Measurements from ENCODE around the gene SDK1.
A peak's percentile ranks its signal among the peaks of the same experiment; 100 is the strongest.

Gene SDK1

GRCh38 chr7:3438352-3438751, 137.3 kb downstream of the SDK1 start:
- Histone ChIP-seq H3K79me1 (ENCODE audit: low read depth, low read length) (no peaks in the 10 kb centered on the region), H2BK5ac (ENCODE audit: low read length) (no peak overlapping the region), H3K27ac (replicated peaks; ENCODE audit: low read length) (no peak overlapping the region), H3K9me3 (replicated peaks in 1 of 2; ENCODE audit: control insufficient read depth in 2 of 2, insufficient read depth in 1 of 2, low read depth in 1 of 2, low read length in 2 of 2) (no peaks in the 10 kb centered on the region), H3K14ac (ENCODE audit: low read length) (no peak overlapping the region), H3K4ac (ENCODE audit: low read length) (no peak overlapping the region), H2BK15ac (ENCODE audit: low read length) (no peak overlapping the region), H3K4me3 (ENCODE audit: low read length in 2 of 2) (no peak overlapping the region), H2BK120ac (ENCODE audit: low read depth, low read length) (no peak overlapping the region), H3K27me3 (ENCODE audit: control insufficient read depth in 3 of 3, insufficient read depth in 3 of 3, low read depth in 1 of 3, low read length in 3 of 3) (no peaks in the 10 kb centered on the region), H2BK12ac (ENCODE audit: low read length) (no peak overlapping the region), H4K8ac (ENCODE audit: low read depth, low read length) (no peak overlapping the region), H3K23ac (ENCODE audit: low read depth, low read length, poor library complexity) (no peak overlapping the region), H4K91ac (ENCODE audit: low read depth, low read length, poor library complexity) (no peak overlapping the region), H2AFZ (ENCODE audit: low read length) (no peak overlapping the region), H3K18ac (ENCODE audit: low read length) (peak overlapping the region; percentile 52), H3K4me2 (ENCODE audit: insufficient read depth, low read length, poor library complexity, severe bottlenecking) (no peak overlapping the region), H3K9ac (ENCODE audit: low read depth, low read length, poor library complexity) (no peak overlapping the region), H3K4me1 (ENCODE audit: control insufficient read depth in 2 of 2, insufficient read depth in 1 of 2, low read depth in 1 of 2, low read length in 2 of 2) (peaks cover 0 to 3% of the 10 kb centered on the region in 2 donors), H3K36me3 (replicated peaks in 1 of 2; ENCODE audit: control insufficient read depth in 2 of 2, insufficient read depth in 2 of 2, low read length in 2 of 2) (no peaks in the 10 kb centered on the region), H2AK5ac (ENCODE audit: low read depth, low read length) (no peak overlapping the region)
- no CpG with 5 or more reads among the region's 4 CpGs for WGBS, 2 donors (ENCODE audit: extremely low coverage in 2 of 2, insufficient read length in 2 of 2, insufficient replicate concordance in 1 of 2)
- DNase-seq (ENCODE audit: low spot score), result no peak

GRCh38 chr7:3439333-3440030, 138.4 kb downstream of the SDK1 start:
- Histone ChIP-seq H4K91ac (ENCODE audit: low read depth, low read length, poor library complexity) (no peak overlapping the region), H2BK5ac (ENCODE audit: low read length) (no peak overlapping the region), H3K4ac (ENCODE audit: low read length) (no peak overlapping the region), H3K27ac (replicated peaks; ENCODE audit: low read length) (no peak overlapping the region), H3K9me3 (replicated peaks in 1 of 2; ENCODE audit: control insufficient read depth in 2 of 2, insufficient read depth in 1 of 2, low read depth in 1 of 2, low read length in 2 of 2) (no peaks in the 10 kb centered on the region), H2AFZ (ENCODE audit: low read length) (no peak overlapping the region), H2BK15ac (ENCODE audit: low read length) (no peak overlapping the region), H3K14ac (ENCODE audit: low read length) (no peak overlapping the region), H3K23ac (ENCODE audit: low read depth, low read length, poor library complexity) (no peak overlapping the region), H3K4me2 (ENCODE audit: insufficient read depth, low read length, poor library complexity, severe bottlenecking) (no peak overlapping the region), H3K4me3 (ENCODE audit: low read length in 2 of 2) (no peak overlapping the region), H4K8ac (ENCODE audit: low read depth, low read length) (no peak overlapping the region), H3K79me1 (ENCODE audit: low read depth, low read length) (no peaks in the 10 kb centered on the region), H3K18ac (ENCODE audit: low read length) (no peak overlapping the region), H3K36me3 (replicated peaks in 1 of 2; ENCODE audit: control insufficient read depth in 2 of 2, insufficient read depth in 2 of 2, low read length in 2 of 2) (no peaks in the 10 kb centered on the region), H3K4me1 (ENCODE audit: control insufficient read depth in 2 of 2, insufficient read depth in 1 of 2, low read depth in 1 of 2, low read length in 2 of 2) (peaks cover 0 to 3% of the 10 kb centered on the region in 2 donors), H2BK12ac (ENCODE audit: low read length) (no peak overlapping the region), H3K9ac (ENCODE audit: low read depth, low read length, poor library complexity) (no peak overlapping the region), H3K27me3 (ENCODE audit: control insufficient read depth in 3 of 3, insufficient read depth in 3 of 3, low read depth in 1 of 3, low read length in 3 of 3) (no peaks in the 10 kb centered on the region), H2AK5ac (ENCODE audit: low read depth, low read length) (no peak overlapping the region), H2BK120ac (ENCODE audit: low read depth, low read length) (no peak overlapping the region)
- WGBS, 2 donors (ENCODE audit: extremely low coverage in 2 of 2, insufficient read length in 2 of 2, insufficient replicate concordance in 1 of 2), result no CpG with 5 or more reads among the region's 3 CpGs
- no peak for DNase-seq (ENCODE audit: low spot score)

- Histone ChIP-seq H3K18ac (ENCODE audit: low read length) (no peak overlapping the region), H3K27ac (replicated peaks; ENCODE audit: low read length) (no peak overlapping the region), H2BK12ac (ENCODE audit: low read length) (no peak overlapping the region), H3K4me3 (ENCODE audit: low read length in 2 of 2) (no peak overlapping the region), H2BK5ac (ENCODE audit: low read length) (no peak overlapping the region), H2BK120ac (ENCODE audit: low read depth, low read length) (no peak overlapping the region), H3K4me1 (ENCODE audit: control insufficient read depth in 2 of 2, insufficient read depth in 1 of 2, low read depth in 1 of 2, low read length in 2 of 2) (peaks cover 0 to 3% of the 10 kb centered on the region in 2 donors), H3K79me1 (ENCODE audit: low read depth, low read length) (no peaks in the 10 kb centered on the region), H2AFZ (ENCODE audit: low read length) (no peak overlapping the region), H3K27me3 (ENCODE audit: control insufficient read depth in 3 of 3, insufficient read depth in 3 of 3, low read depth in 1 of 3, low read length in 3 of 3) (no peaks in the 10 kb centered on the region), H3K9ac (ENCODE audit: low read depth, low read length, poor library complexity) (no peak overlapping the region), H4K8ac (ENCODE audit: low read depth, low read length) (no peak overlapping the region), H3K9me3 (replicated peaks in 1 of 2; ENCODE audit: control insufficient read depth in 2 of 2, insufficient read depth in 1 of 2, low read depth in 1 of 2, low read length in 2 of 2) (peaks cover 0 to 3% of the 10 kb centered on the region in 2 donors), H4K91ac (ENCODE audit: low read depth, low read length, poor library complexity) (no peak overlapping the region), H2BK15ac (ENCODE audit: low read length) (no peak overlapping the region), H3K14ac (ENCODE audit: low read length) (no peak overlapping the region), H3K4me2 (ENCODE audit: insufficient read depth, low read length, poor library complexity, severe bottlenecking) (no peak overlapping the region), H2AK5ac (ENCODE audit: low read depth, low read length) (no peak overlapping the region), H3K36me3 (replicated peaks in 1 of 2; ENCODE audit: control insufficient read depth in 2 of 2, insufficient read depth in 2 of 2, low read length in 2 of 2) (no peaks in the 10 kb centered on the region), H3K23ac (ENCODE audit: low read depth, low read length, poor library complexity) (no peak overlapping the region), H3K4ac (ENCODE audit: low read length) (no peak overlapping the region)
- no CpG with 5 or more reads among the region's 2 CpGs for WGBS, 2 donors (ENCODE audit: extremely low coverage in 2 of 2, insufficient read length in 2 of 2, insufficient replicate concordance in 1 of 2)
- no peak for DNase-seq (ENCODE audit: low spot score)
Observed at GRCh38 chr7:3440509-3440908, 139.5 kb downstream of the SDK1 start.

GRCh38 chr7:3443716-3444115, 142.7 kb downstream of the SDK1 start:
- Histone ChIP-seq H4K91ac (ENCODE audit: low read depth, low read length, poor library complexity) (no peak overlapping the region), H2BK15ac (ENCODE audit: low read length) (no peak overlapping the region), H3K4ac (ENCODE audit: low read length) (no peak overlapping the region), H2BK120ac (ENCODE audit: low read depth, low read length) (no peak overlapping the region), H3K4me3 (ENCODE audit: low read length in 2 of 2) (no peak overlapping the region), H3K27ac (replicated peaks; ENCODE audit: low read length) (no peak overlapping the region), H3K79me1 (ENCODE audit: low read depth, low read length) (no peaks in the 10 kb centered on the region), H2BK5ac (ENCODE audit: low read length) (no peak overlapping the region), H3K9ac (ENCODE audit: low read depth, low read length, poor library complexity) (no peak overlapping the region), H4K8ac (ENCODE audit: low read depth, low read length) (no peak overlapping the region), H3K4me2 (ENCODE audit: insufficient read depth, low read length, poor library complexity, severe bottlenecking) (no peak overlapping the region), H3K9me3 (replicated peaks in 1 of 2; ENCODE audit: control insufficient read depth in 2 of 2, insufficient read depth in 1 of 2, low read depth in 1 of 2, low read length in 2 of 2) (peaks cover 0 to 17% of the 10 kb centered on the region in 2 donors), H3K23ac (ENCODE audit: low read depth, low read length, poor library complexity) (no peak overlapping the region), H3K18ac (ENCODE audit: low read length) (no peak overlapping the region), H2AFZ (ENCODE audit: low read length) (no peak overlapping the region), H3K4me1 (ENCODE audit: control insufficient read depth in 2 of 2, insufficient read depth in 1 of 2, low read depth in 1 of 2, low read length in 2 of 2) (no peaks in the 10 kb centered on the region), H3K36me3 (replicated peaks in 1 of 2; ENCODE audit: control insufficient read depth in 2 of 2, insufficient read depth in 2 of 2, low read length in 2 of 2) (no peaks in the 10 kb centered on the region), H2AK5ac (ENCODE audit: low read depth, low read length) (no peak overlapping the region), H2BK12ac (ENCODE audit: low read length) (no peak overlapping the region), H3K27me3 (ENCODE audit: control insufficient read depth in 3 of 3, insufficient read depth in 3 of 3, low read depth in 1 of 3, low read length in 3 of 3) (no peaks in the 10 kb centered on the region), H3K14ac (ENCODE audit: low read length) (no peak overlapping the region)
- no CpG with 5 or more reads among the region's 5 CpGs for WGBS, 2 donors (ENCODE audit: extremely low coverage in 2 of 2, insufficient read length in 2 of 2, insufficient replicate concordance in 1 of 2)
- no peak for DNase-seq (ENCODE audit: low spot score)
